ENCODE data around the gene RUFY4.
A peak's percentile ranks its signal among the peaks of the same experiment; 100 is the strongest.

Gene RUFY4

GRCh38 chr2:218074031-218074430 is 5.0 kb downstream of the RUFY4 start:
- no peak overlapping the region for H3K27ac ChIP-seq (ENCODE audit: low read depth, low read length)
- peak in 1 of 2 donors; percentile 21 for DNase-seq
- no CpG with 5 or more reads among the region's 7 CpGs for WGBS (ENCODE audit: extremely low coverage, insufficient coverage, insufficient read length)
- no peaks in the 10 kb centered on the region for H3K79me1 ChIP-seq (ENCODE audit: low read length)
- H3K4me1 ChIP-seq (ENCODE audit: control insufficient read depth in 1 of 2, insufficient read depth in 2 of 2, low read length in 2 of 2): no peaks in the 10 kb centered on the region
- H3K4me2 ChIP-seq (ENCODE audit: low read length): no peak overlapping the region
- no peak overlapping the region for H3K14ac ChIP-seq (ENCODE audit: low read length)
- H2BK5ac ChIP-seq (ENCODE audit: low read depth, low read length, poor library complexity): no peak overlapping the region
- H2BK12ac ChIP-seq (ENCODE audit: low read length): no peak overlapping the region
- H3K4me3 ChIP-seq (ENCODE audit: low read depth, low read length): no peak overlapping the region
- H3K23ac ChIP-seq (ENCODE audit: low read length): no peak overlapping the region
- H3K79me2 ChIP-seq (ENCODE audit: control insufficient read depth, insufficient read depth, low read length, poor library complexity): no peaks in the 10 kb centered on the region
- no peak overlapping the region for H4K8ac ChIP-seq (ENCODE audit: low read depth, low read length)
- H2BK120ac ChIP-seq (ENCODE audit: insufficient read depth, low read length, poor library complexity): no peak overlapping the region
- no peak overlapping the region for H3K18ac ChIP-seq (ENCODE audit: low read length)
- H3K36me3 ChIP-seq (ENCODE audit: control insufficient read depth in 1 of 2, insufficient read depth in 2 of 2, low read length in 2 of 2): no peaks in the 10 kb centered on the region
- no peak overlapping the region for H4K91ac ChIP-seq (ENCODE audit: low read depth, low read length)
- H2AFZ ChIP-seq (ENCODE audit: insufficient read depth, low read length, poor library complexity): no peak overlapping the region
- H3K27me3 ChIP-seq (ENCODE audit: insufficient read depth, low read length): no peaks in the 10 kb centered on the region
- H3K9me3 ChIP-seq (ENCODE audit: insufficient read depth, low read depth, low read length): no peaks in the 10 kb centered on the region
- no peak overlapping the region for H3K9ac ChIP-seq (ENCODE audit: low read length)
- no peak overlapping the region for H2AK5ac ChIP-seq (ENCODE audit: low read length)
- H3K4ac ChIP-seq (ENCODE audit: low read depth, low read length): no peak overlapping the region
- H4K12ac ChIP-seq (ENCODE audit: low read depth, low read length): no peak overlapping the region

- no peak overlapping the region for H3K27ac ChIP-seq (ENCODE audit: low read depth, low read length)
- H3K9ac ChIP-seq (ENCODE audit: low read length): no peak overlapping the region
- no peak overlapping the region for H3K4me3 ChIP-seq (ENCODE audit: low read depth, low read length)
- H3K4me2 ChIP-seq (ENCODE audit: low read length): no peak overlapping the region
- no CpG with 5 or more reads among the region's 10 CpGs for WGBS (ENCODE audit: extremely low coverage, insufficient coverage, insufficient read length)
- no peak overlapping the region for H3K18ac ChIP-seq (ENCODE audit: low read length)
- H4K91ac ChIP-seq (ENCODE audit: low read depth, low read length): no peak overlapping the region
- no peaks in the 10 kb centered on the region for H3K79me2 ChIP-seq (ENCODE audit: control insufficient read depth, insufficient read depth, low read length, poor library complexity)
- no peak overlapping the region for H2AFZ ChIP-seq (ENCODE audit: insufficient read depth, low read length, poor library complexity)
- no peak overlapping the region for H2AK5ac ChIP-seq (ENCODE audit: low read length)
- H2BK12ac ChIP-seq (ENCODE audit: low read length): no peak overlapping the region
- H3K4me1 ChIP-seq (ENCODE audit: control insufficient read depth in 1 of 2, insufficient read depth in 2 of 2, low read length in 2 of 2): no peaks in the 10 kb centered on the region
- no peaks in the 10 kb centered on the region for H3K79me1 ChIP-seq (ENCODE audit: low read length)
- no peak for DNase-seq
- no peak overlapping the region for H4K8ac ChIP-seq (ENCODE audit: low read depth, low read length)
- H3K14ac ChIP-seq (ENCODE audit: low read length): no peak overlapping the region
- no peak overlapping the region for H3K23ac ChIP-seq (ENCODE audit: low read length)
- H3K36me3 ChIP-seq (ENCODE audit: control insufficient read depth in 1 of 2, insufficient read depth in 2 of 2, low read length in 2 of 2): no peaks in the 10 kb centered on the region
- no peak overlapping the region for H2BK5ac ChIP-seq (ENCODE audit: low read depth, low read length, poor library complexity)
- H4K12ac ChIP-seq (ENCODE audit: low read depth, low read length): no peak overlapping the region
- H3K4ac ChIP-seq (ENCODE audit: low read depth, low read length): no peak overlapping the region
- H3K27me3 ChIP-seq (ENCODE audit: insufficient read depth, low read length): no peaks in the 10 kb centered on the region
- no peaks in the 10 kb centered on the region for H3K9me3 ChIP-seq (ENCODE audit: insufficient read depth, low read depth, low read length)
- no peak overlapping the region for H2BK120ac ChIP-seq (ENCODE audit: insufficient read depth, low read length, poor library complexity)
Measured at GRCh38 chr2:218075975-218076811, 7.1 kb downstream of the RUFY4 start.

DNA sequence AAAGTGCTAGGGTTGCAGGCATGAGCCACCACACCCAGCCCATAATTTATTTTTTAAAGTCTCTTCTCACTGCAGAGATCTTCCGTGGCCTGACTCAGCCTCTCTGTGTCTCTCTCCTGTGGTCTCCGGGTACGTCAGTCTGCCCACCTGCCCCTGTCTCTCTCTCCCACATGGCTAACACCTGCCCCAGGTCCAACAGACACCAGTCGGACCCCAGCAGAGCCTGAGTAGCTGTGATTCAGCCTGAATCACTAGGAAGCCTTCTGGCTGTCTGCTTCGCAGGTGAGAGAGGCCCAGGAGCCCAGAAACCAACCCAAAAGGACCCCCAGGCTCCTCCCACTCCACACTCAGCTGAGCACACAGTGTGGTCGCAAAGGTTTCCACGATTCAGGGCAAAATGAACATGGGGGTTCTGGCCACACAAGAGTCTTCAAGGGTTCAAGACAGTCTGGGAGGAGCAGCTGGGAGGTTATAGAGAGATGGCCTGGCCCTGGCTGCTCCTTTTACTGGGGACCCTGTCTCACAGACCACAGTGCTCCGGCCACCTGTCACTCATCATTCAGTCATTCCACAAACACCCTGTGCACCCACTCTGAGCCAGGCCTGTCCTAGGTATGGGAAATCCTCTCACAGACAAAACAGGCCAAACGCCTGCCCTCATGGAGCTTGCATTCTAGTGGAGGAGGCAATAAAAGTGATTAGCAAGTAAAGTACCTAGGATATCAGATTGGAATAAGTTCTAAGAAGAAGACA is 8.6 kb downstream of the RUFY4 start:
- H2BK12ac ChIP-seq (ENCODE audit: low read length): no peak overlapping the region
- H3K23ac ChIP-seq (ENCODE audit: low read length): no peak overlapping the region
- no peak overlapping the region for H3K9ac ChIP-seq (ENCODE audit: low read length)
- no peak overlapping the region for H3K4me3 ChIP-seq (ENCODE audit: low read depth, low read length)
- H4K91ac ChIP-seq (ENCODE audit: low read depth, low read length): no peak overlapping the region
- H3K14ac ChIP-seq (ENCODE audit: low read length): no peak overlapping the region
- H3K9me3 ChIP-seq (ENCODE audit: insufficient read depth, low read depth, low read length): no peaks in the 10 kb centered on the region
- H4K12ac ChIP-seq (ENCODE audit: low read depth, low read length): no peak overlapping the region
- no peak overlapping the region for H3K18ac ChIP-seq (ENCODE audit: low read length)
- H3K79me2 ChIP-seq (ENCODE audit: control insufficient read depth, insufficient read depth, low read length, poor library complexity): no peaks in the 10 kb centered on the region
- no peak for DNase-seq
- no peaks in the 10 kb centered on the region for H3K27me3 ChIP-seq (ENCODE audit: insufficient read depth, low read length)
- no peak overlapping the region for H3K27ac ChIP-seq (ENCODE audit: low read depth, low read length)
- no peak overlapping the region for H3K4ac ChIP-seq (ENCODE audit: low read depth, low read length)
- H2AFZ ChIP-seq (ENCODE audit: insufficient read depth, low read length, poor library complexity): no peak overlapping the region
- no peak overlapping the region for H3K4me2 ChIP-seq (ENCODE audit: low read length)
- H2BK120ac ChIP-seq (ENCODE audit: insufficient read depth, low read length, poor library complexity): no peak overlapping the region
- H2BK5ac ChIP-seq (ENCODE audit: low read depth, low read length, poor library complexity): no peak overlapping the region
- H4K8ac ChIP-seq (ENCODE audit: low read depth, low read length): no peak overlapping the region
- no peaks in the 10 kb centered on the region for H3K79me1 ChIP-seq (ENCODE audit: low read length)
- WGBS (ENCODE audit: extremely low coverage, insufficient coverage, insufficient read length): no CpG with 5 or more reads among the region's 9 CpGs
- no peaks in the 10 kb centered on the region for H3K4me1 ChIP-seq (ENCODE audit: control insufficient read depth in 1 of 2, insufficient read depth in 2 of 2, low read length in 2 of 2)
- H3K36me3 ChIP-seq (ENCODE audit: control insufficient read depth in 1 of 2, insufficient read depth in 2 of 2, low read length in 2 of 2): no peaks in the 10 kb centered on the region
- H2AK5ac ChIP-seq (ENCODE audit: low read length): no peak overlapping the region

DNA sequence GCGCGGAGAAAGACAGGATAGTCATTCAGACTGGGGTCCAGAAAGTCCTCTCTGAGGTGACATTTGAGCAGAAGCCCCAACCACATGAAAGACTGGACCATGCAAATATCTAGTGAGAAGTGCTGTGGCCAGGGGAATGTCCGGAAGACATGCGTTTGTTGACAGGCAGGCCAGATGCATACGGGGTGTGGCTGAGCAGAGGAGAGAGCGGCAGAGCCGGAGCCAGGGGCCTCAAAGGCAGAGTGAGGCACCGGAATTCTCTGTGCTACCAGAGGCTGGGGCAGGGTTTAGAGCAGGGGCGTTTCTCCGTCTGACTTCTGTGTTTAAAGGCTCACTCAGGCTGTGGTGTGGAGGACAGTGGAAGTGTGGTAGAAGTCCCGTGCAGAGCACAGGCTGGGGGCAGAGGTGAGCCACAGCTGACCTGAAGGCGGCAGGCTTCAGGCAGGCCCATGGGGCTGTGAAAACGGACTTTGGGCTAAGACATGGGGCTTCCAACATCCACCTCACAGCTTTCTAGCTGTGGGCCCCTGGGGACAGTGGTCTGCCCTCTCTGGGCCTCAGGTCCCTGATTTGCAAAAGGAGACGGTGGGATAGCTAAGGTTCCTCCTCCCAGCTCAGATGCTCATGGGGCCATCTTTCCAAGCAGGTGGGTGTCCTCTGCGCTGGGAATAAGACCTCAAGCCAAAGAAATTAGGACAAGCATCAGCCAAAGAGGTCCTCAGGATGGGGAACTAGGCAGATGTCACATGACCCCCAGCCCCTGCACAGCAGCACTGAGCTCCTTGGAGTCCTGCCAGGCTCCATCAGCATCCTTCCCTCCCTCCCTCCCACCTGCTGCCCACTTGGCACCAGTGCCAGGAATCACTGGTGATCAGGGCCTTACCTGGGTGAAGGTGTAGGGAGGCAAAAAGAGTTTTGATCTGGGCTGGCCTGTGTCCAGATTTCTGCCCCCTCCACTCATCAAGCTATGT is 11.2 kb downstream of the RUFY4 start:
- H4K8ac ChIP-seq (ENCODE audit: low read depth, low read length): no peak overlapping the region
- no peak overlapping the region for H2AFZ ChIP-seq (ENCODE audit: insufficient read depth, low read length, poor library complexity)
- H2BK120ac ChIP-seq (ENCODE audit: insufficient read depth, low read length, poor library complexity): no peak overlapping the region
- no peak overlapping the region for H2BK12ac ChIP-seq (ENCODE audit: low read length)
- H3K23ac ChIP-seq (ENCODE audit: low read length): no peak overlapping the region
- no peak overlapping the region for H3K9ac ChIP-seq (ENCODE audit: low read length)
- H3K14ac ChIP-seq (ENCODE audit: low read length): no peak overlapping the region
- WGBS (ENCODE audit: extremely low coverage, insufficient coverage, insufficient read length): no CpG with 5 or more reads among the region's 15 CpGs
- H3K27me3 ChIP-seq (ENCODE audit: insufficient read depth, low read length): no peaks in the 10 kb centered on the region
- no peak overlapping the region for H3K27ac ChIP-seq (ENCODE audit: low read depth, low read length)
- no peak overlapping the region for H3K4ac ChIP-seq (ENCODE audit: low read depth, low read length)
- H3K9me3 ChIP-seq (ENCODE audit: insufficient read depth, low read depth, low read length): peaks cover 3% of the 10 kb centered on the region
- no peak for DNase-seq
- no peak overlapping the region for H2AK5ac ChIP-seq (ENCODE audit: low read length)
- H3K18ac ChIP-seq (ENCODE audit: low read length): no peak overlapping the region
- no peak overlapping the region for H2BK5ac ChIP-seq (ENCODE audit: low read depth, low read length, poor library complexity)
- H3K36me3 ChIP-seq (ENCODE audit: control insufficient read depth in 1 of 2, insufficient read depth in 2 of 2, low read length in 2 of 2): no peaks in the 10 kb centered on the region
- no peak overlapping the region for H4K91ac ChIP-seq (ENCODE audit: low read depth, low read length)
- no peak overlapping the region for H4K12ac ChIP-seq (ENCODE audit: low read depth, low read length)
- no peaks in the 10 kb centered on the region for H3K4me1 ChIP-seq (ENCODE audit: control insufficient read depth in 1 of 2, insufficient read depth in 2 of 2, low read length in 2 of 2)
- no peaks in the 10 kb centered on the region for H3K79me1 ChIP-seq (ENCODE audit: low read length)
- no peak overlapping the region for H3K4me2 ChIP-seq (ENCODE audit: low read length)
- H3K4me3 ChIP-seq (ENCODE audit: low read depth, low read length): no peak overlapping the region
- H3K79me2 ChIP-seq (ENCODE audit: control insufficient read depth, insufficient read depth, low read length, poor library complexity): no peaks in the 10 kb centered on the region

Measured in trophoblast cell (in vitro differentiated cells and primary cell).